ENCODE measurements around the gene FIGNL1. TPM values are rescaled to one million over a fixed set of nuclear protein-coding genes. Genes with fewer than 3 reads are reported as not detected.

FIGNL1 gene
- total RNA-seq, 1 donor from 2014 or later: 42.4 TPM

DNA sequence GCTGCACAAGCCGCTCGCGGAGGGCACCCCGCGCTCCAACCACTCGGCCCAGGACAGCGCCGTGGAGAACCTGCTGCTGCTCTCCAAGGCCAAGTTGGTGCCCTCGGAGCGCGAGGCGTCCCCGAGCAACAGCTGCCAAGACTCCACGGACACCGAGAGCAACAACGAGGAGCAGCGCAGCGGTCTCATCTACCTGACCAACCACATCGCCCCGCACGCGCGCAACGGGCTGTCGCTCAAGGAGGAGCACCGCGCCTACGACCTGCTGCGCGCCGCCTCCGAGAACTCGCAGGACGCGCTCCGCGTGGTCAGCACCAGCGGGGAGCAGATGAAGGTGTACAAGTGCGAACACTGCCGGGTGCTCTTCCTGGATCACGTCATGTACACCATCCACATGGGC is 50.0 kb downstream of the FIGNL1 start:
- FAIRE-seq (no peak), DNase-seq (ENCODE audit: low spot score in 2 of 2) (peak in 1 of 2 donors; percentile 37)

DNA sequence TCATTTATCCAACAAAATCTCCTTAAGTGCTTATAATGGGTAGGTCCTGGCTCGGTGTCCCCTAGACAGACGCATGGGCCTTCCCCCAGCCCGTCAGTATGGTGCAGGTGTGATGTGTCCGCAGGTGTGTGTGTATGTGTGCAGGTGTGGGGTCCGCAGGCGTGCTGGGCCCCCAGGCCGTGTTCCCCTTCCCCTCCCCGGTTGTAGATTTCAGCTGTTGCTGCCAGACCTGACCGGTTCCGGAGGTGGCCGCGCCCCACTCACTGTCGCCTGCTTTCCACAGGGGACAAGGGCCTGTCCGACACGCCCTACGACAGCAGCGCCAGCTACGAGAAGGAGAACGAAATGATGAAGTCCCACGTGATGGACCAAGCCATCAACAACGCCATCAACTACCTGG is 50.5 kb downstream of the FIGNL1 start:
- DNase-seq (ENCODE audit: low spot score in 2 of 2): no peak
- no peak for FAIRE-seq

DNA sequence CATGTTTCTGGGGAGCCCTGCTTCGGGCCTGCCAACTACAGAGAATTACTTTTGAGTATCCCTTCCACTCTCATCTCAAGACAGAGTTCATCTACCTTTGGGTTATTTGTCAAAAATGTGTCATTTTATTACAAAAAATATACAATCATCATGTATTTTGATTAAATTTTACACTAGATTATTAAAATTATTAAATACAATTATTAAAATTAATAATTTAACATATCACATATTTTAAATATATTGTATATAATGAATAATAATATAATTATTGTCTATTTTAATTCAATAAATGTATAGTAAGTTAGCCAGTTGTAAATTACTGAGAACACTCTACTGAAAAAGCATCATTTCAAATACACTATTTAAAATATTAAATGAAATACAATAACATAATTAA is 50.9 kb downstream of the FIGNL1 start:
- peak; percentile 97 for FAIRE-seq
- DNase-seq (ENCODE audit: low spot score in 2 of 2): no peak

DNA sequence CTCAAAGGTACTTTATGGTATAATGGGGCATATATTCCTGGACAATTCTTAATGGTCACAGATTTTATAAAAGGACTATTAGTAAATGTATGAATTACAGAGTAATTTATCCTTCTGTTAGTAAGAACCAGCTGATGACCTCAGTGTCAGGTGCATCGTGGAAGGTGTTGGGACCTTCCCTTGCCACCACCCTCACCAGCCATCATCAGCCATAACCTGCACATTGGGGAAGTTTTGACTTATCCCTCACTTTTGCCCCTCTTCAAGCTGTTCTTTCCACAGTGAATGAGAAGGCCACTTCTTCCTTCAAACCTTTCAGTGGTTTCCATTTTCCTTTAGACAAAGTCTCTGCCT is 52.2 kb downstream of the FIGNL1 start:
- DNase-seq (ENCODE audit: low spot score in 2 of 2): no peak
- FAIRE-seq: no peak

DNA sequence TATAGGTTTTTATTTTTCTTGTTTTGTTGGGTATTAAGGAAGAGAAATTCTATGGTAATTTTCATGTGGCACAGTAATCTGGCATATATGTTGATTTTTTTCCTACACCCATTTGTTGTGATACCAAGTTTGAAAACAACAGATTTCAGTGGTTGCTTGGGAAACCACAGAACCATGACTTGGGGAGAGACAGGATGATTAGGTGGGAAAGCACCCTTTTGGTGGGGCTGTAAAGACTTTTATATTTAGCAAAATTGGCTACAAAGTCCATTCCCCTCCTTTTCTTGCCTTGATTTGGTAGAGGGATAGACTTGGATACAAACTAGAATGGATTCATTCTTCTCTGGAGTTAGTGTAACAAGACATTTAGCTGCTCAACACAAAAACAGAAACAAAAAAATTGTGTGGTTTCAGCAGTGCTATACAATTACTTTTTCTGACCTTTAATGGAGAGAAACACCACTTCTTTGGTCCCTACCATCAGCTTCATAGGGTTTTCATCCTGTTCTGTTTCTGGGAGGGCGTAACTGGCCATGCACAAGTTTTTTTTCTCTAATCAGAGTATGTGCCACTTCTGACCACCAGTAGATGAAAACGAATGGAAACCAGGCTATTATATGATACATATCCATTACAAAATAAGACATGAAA is 52.7 kb downstream of the FIGNL1 start:
- no peak for FAIRE-seq
- DNase-seq (ENCODE audit: low spot score in 2 of 2): no peak

DNA sequence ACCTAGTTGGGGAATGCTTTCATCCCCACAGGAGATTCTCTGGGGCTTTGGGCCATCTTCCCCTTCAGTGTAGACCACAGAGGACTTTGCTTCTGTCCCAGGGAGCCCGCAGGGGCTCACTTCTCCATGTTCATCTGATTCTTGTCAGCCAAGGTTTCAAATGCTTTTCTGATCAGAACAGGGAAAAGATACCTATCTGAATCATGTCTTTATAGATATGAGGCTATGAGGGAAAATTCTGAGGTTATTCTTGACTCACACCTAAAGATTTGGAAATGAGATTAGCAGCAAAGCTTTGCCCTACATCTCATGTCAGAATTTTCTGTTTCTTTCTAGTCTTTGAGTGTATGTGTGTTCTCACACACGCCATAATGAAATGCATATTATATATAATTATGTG is 53.3 kb downstream of the FIGNL1 start:
- DNase-seq (ENCODE audit: low spot score in 2 of 2) (no peak), FAIRE-seq (no peak)

DNA sequence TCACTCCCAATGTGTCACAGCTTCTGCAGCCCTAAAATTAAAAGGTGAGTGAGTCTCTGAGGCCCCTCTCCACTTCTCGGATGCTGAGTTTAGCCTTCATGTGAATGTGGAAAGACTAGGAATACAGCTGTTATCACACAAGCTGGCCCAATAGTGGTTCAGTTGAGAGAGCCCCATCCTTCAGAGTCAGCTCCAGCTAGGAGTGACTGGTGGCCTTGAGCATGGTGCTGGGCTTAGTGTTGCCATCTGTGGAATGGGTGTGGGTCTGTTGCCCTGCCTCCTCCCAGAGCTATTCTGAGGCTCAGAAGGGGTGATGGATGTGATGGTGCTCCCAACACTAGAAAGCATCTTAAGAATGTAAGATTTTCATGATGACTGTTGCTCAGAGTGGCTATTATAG is 55.8 kb downstream of the FIGNL1 start:
- no peak for FAIRE-seq
- DNase-seq (ENCODE audit: low spot score in 2 of 2): no peak

Small RNAs within 50 kb of the gene (small RNA-seq; reads per million reads assigned to genes)
- not detected for gene RNU6-1091P

Other genes starting within 250 kb of the FIGNL1 start
- 1.2 TPM for gene IKZF1, start 145.6 kb downstream of the FIGNL1 start, total RNA-seq
- gene DDC, start 115.1 kb upstream of the FIGNL1 start, total RNA-seq: 0.82 TPM

All from frontal cortex (tissue), 4 donors.